K562 (cell line): Measurements from ENCODE around the gene RNF222. TPM values are rescaled to one million over a fixed set of nuclear protein-coding genes. Genes with fewer than 3 reads are reported as not detected.

ENCODE experiments used
- ATAC-seq: fragments of 200-7000 bp; cut with Tn5 transposase; 3 replicates; pipeline ENCODE4 v1.9.1; 2020; ENCODE audit warnings: moderate library complexity
- BruUV-seq: library from RNA; stranded (reverse); fragments of 400-500 nt; replicated peaks from 2 replicates; lab custom pipeline; 2021; lab: Mats Ljungman, UMichigan
- CTCF ChIA-PET: fragments of 300-600 bp; formaldehyde crosslinking; extraction: SDS; loops from one replicate; lab custom pipeline; 2021; ENCODE audit warnings: low intra/inter-chr PET ratio; lab: Yijun Ruan, JAX
- POLR2A ChIA-PET: fragments of 300-600, 350-650 bp; sonication (Branson Sonifier 250); formaldehyde crosslinking; extraction: SDS; loops from one replicate; lab custom pipeline; 2021; ENCODE audit warnings: antibody characterized with exemption, inconsistent platforms; lab: Yijun Ruan, JAX
- DNase-seq, 4 experiments: peaks; one replicate each; pipeline versions ENCODE4 v3.0.0 to v3.0.0-alpha.2; 2011 to 2018; ENCODE audit warnings: low spot score in 3 of 4, mixed read lengths in 3 of 4; ENCODE audit errors: extremely low read depth in 1 of 4
- FAIRE-seq: peaks from 2 replicates; lab custom pipeline; 2011; peaks lifted over from hg19 to GRCh38; lab: Jason Lieb, UNC
- H2AFZ ChIP-seq: 2 replicates; pipeline ENCODE4 v1.6.0; 2011; ENCODE audit warnings: low read depth, low read length, control low read depth, inconsistent platforms
- H3K27ac ChIP-seq: fragments of 200-600 bp; 3 replicates; pipeline ENCODE4 v1.8.0; 2011; ENCODE audit warnings: low read depth, mild to moderate bottlenecking, control low read depth, inconsistent platforms, low read length, moderate library complexity, mixed read lengths; ENCODE audit errors: extremely low read depth
- H3K27me3 ChIP-seq, 2 experiments: fragments of 300-600 bp in 1 of 2; 2 replicates in 1 of 2; 3 replicates in 1 of 2; pipeline versions ENCODE4 v1.6.0 to v1.8.0; 2011; ENCODE audit warnings: inconsistent platforms in 2 of 2, low read length in 2 of 2, mild to moderate bottlenecking in 1 of 2, mixed read lengths in 1 of 2, moderate library complexity in 1 of 2; ENCODE audit not compliant: control insufficient read depth in 2 of 2, insufficient read depth in 2 of 2
- H3K36me3 ChIP-seq: fragments of 300-600 bp; 3 replicates; pipeline ENCODE4 v1.8.0; 2011; ENCODE audit warnings: mild to moderate bottlenecking, low read length, inconsistent platforms; ENCODE audit not compliant: control insufficient read depth, insufficient read depth
- H3K4me1 ChIP-seq, 2 experiments: fragments of 200-600 bp in 1 of 2; replicated peaks in 1 of 2; 2 replicates in 1 of 2; 3 replicates in 1 of 2; pipeline versions ENCODE4 v1.5.1 to v1.8.0; 2011; ENCODE audit warnings: inconsistent platforms in 2 of 2, low read length in 2 of 2, mild to moderate bottlenecking in 1 of 2, mixed read lengths in 1 of 2, moderate library complexity in 1 of 2; ENCODE audit not compliant: control insufficient read depth in 2 of 2, insufficient read depth in 2 of 2
- H3K4me2 ChIP-seq: 2 replicates; pipeline ENCODE4 v1.6.1; 2011; ENCODE audit warnings: low read length, control low read depth, inconsistent platforms, mixed read lengths; ENCODE audit not compliant: insufficient read depth
- H3K4me3 ChIP-seq: fragments of 200-600 bp; sonication (generic), shearing (Covaris generic); 2 replicates; pipeline ENCODE4 v1.5.1; 2016; ENCODE audit warnings: control low read depth, inconsistent platforms
- H3K79me2 ChIP-seq: fragments of 200-600 bp; 3 replicates; pipeline ENCODE4 v1.8.0; 2011; ENCODE audit warnings: low read length, inconsistent platforms; ENCODE audit not compliant: control insufficient read depth, insufficient read depth
- H3K9ac ChIP-seq, 2 experiments: 2 replicates each; pipeline versions ENCODE4 v1.6.0 to v1.6.1; 2011; ENCODE audit warnings: low read depth in 2 of 2, low read length in 2 of 2, control low read depth in 1 of 2, inconsistent platforms in 1 of 2, mild to moderate bottlenecking in 1 of 2, mixed read lengths in 1 of 2; ENCODE audit not compliant: insufficient read depth in 1 of 2
- H3K9me1 ChIP-seq: one replicate; pipeline ENCODE4 v1.6.0; 2011; ENCODE audit warnings: inconsistent platforms, mild to moderate bottlenecking, low read length, moderate library complexity; ENCODE audit not compliant: control insufficient read depth, insufficient read depth
- H3K9me3 ChIP-seq: replicated peaks from 2 replicates; pipeline ENCODE4 v1.5.1; 2011; ENCODE audit warnings: low read depth, low read length, inconsistent platforms; ENCODE audit not compliant: control insufficient read depth, insufficient read depth
- H4K20me1 ChIP-seq: replicated peaks from 2 replicates; pipeline ENCODE4 v1.6.1; 2011; ENCODE audit warnings: low read length, inconsistent platforms, mixed read lengths; ENCODE audit not compliant: control insufficient read depth, insufficient read depth
- ATF2 ChIP-seq: sonication (generic); formaldehyde crosslinking; IDR thresholded peaks from 2 replicates; pipeline ENCODE4 v1.8.1; 2022; ENCODE audit warnings: missing genetic modification reagents
- CBFB ChIP-seq: sonication (generic); formaldehyde crosslinking; IDR thresholded peaks from 2 replicates; pipeline ENCODE4 v1.4.0; 2020; ENCODE audit warnings: mild to moderate bottlenecking, missing genetic modification reagents
- CREB5 ChIP-seq: fragments of 250-450 bp; sonication (Bioruptor Pico); IDR thresholded peaks from 2 replicates; pipeline ENCODE4 v1.5.0; 2020; ENCODE audit warnings: mild to moderate bottlenecking
- FOXK1 ChIP-seq: sonication (generic); formaldehyde crosslinking; IDR thresholded peaks from 2 replicates; pipeline ENCODE4 v1.8.0; 2022; ENCODE audit warnings: missing genetic modification reagents, mild to moderate bottlenecking, borderline replicate concordance
- NKRF ChIP-seq: fragments of 450-650 bp; IDR thresholded peaks from 2 replicates; pipeline ENCODE4 v1.6.1; 2016; ENCODE audit warnings: borderline replicate concordance
- NONO ChIP-seq, 2 experiments: fragments of 200-400 bp in 1 of 2; fragments of 450-650 bp in 1 of 2; formaldehyde crosslinking in 1 of 2; IDR thresholded peaks; 2 replicates each; pipeline ENCODE4 v1.6.1; 2017; ENCODE audit warnings: low read depth in 2 of 2, mild to moderate bottlenecking in 2 of 2, moderate library complexity in 2 of 2, low read length in 1 of 2
- TARDBP ChIP-seq: fragments of 450-650 bp; IDR thresholded peaks from 2 replicates; pipeline ENCODE4 v1.6.1; 2016
- ZBTB17 ChIP-seq: fragments of 450-650 bp; formaldehyde crosslinking; IDR thresholded peaks from 2 replicates; pipeline ENCODE4 v1.4.0; 2020; ENCODE audit warnings: mild to moderate bottlenecking
- ZFX ChIP-seq: sonication (generic); formaldehyde crosslinking; IDR thresholded peaks from 2 replicates; pipeline ENCODE4 v1.8.0; 2022; ENCODE audit warnings: mild to moderate bottlenecking, missing genetic modification reagents, moderate library complexity
- ZNF165 ChIP-seq: fragments of 250-450 bp; sonication (Bioruptor Pico); IDR thresholded peaks from 2 replicates; pipeline ENCODE4 v1.4.0; 2020; ENCODE audit warnings: borderline replicate concordance
- ZNF311 ChIP-seq: fragments of 250-450 bp; sonication (Bioruptor Pico); IDR thresholded peaks from 2 replicates; pipeline ENCODE4 v1.4.0; 2020; ENCODE audit warnings: mild to moderate bottlenecking, moderate library complexity
- WGBS: fragments of 100-300 bp; shearing (Covaris generic); methylation state at CpG from one replicate; pipeline ENCODE4 v1.1.6; 2016; ENCODE audit warnings: low coverage, mixed read lengths; ENCODE audit not compliant: insufficient coverage; ENCODE audit errors: missing lambda C conversion rate; 5-methylcytosine and 5-hydroxymethylcytosine counted together
- in situ Hi-C: fragments of 300-500 bp; cut with MboI; formaldehyde crosslinking; loops from 4 replicates; pipeline ENCODE4 v1.15.0; 2018; ENCODE audit warnings: inconsistent platforms, mixed read lengths
- intact Hi-C: fragments of 100-400 bp; cut with micrococcal nuclease; formaldehyde crosslinking; loops from 2 replicates; pipeline ENCODE4 v1.14.2; 2022
- polyA plus RNA-seq, 8 experiments: library from polyadenylated mRNA; depleted of rRNA in 4 of 8; stranded (reverse) in 5 of 8; unstranded in 3 of 8; fragments of >200 nt; fragmentation: Nextera tagmentation in 2 of 8; fragmentation: Illumina TruSeq in 1 of 8; extraction: Ambion mirVana in 2 of 8; extraction: Trizol in 1 of 8; gene quantifications; 2 replicates each; pipeline versions ENCODE4 v1.2.1 to v1.2.3, GENCODE V29; 2011 to 2014; ENCODE audit warnings: inconsistent platforms in 1 of 8, missing spikeins in 1 of 8
- total RNA-seq, 7 experiments: library from RNA; depleted of rRNA in 6 of 7; stranded (reverse); fragments of >200 nt in 6 of 7; fragmentation: Illumina TruSeq in 2 of 7; extraction: Trizol in 2 of 7; gene quantifications; 2 replicates each; pipeline versions ENCODE4 v1.2.1 to v1.2.3, GENCODE V29; 2011 to 2021; ENCODE audit warnings: low replicate concordance in 1 of 7
- TF ChIP-seq, protein P1 (sequence below): sonication (generic); formaldehyde crosslinking; IDR thresholded peaks from 2 replicates; pipeline ENCODE4 v1.8.0; 2022; ENCODE audit warnings: missing genetic modification reagents, mild to moderate bottlenecking, moderate library complexity, borderline replicate concordance

Gene RNF222
- total and polyA plus RNA-seq, 9 of the 15 experiments (the other 6 are each of a cell fraction or from before 2014, with no cell fraction given) = not detected

- TF ChIP-seq NKRF = no peak
- no peak for TF ChIP-seq TARDBP
These were observed 43.9 kb downstream of the RNF222 start (continued) for GRCh38 chr17:8353736-8354135.

DNA sequence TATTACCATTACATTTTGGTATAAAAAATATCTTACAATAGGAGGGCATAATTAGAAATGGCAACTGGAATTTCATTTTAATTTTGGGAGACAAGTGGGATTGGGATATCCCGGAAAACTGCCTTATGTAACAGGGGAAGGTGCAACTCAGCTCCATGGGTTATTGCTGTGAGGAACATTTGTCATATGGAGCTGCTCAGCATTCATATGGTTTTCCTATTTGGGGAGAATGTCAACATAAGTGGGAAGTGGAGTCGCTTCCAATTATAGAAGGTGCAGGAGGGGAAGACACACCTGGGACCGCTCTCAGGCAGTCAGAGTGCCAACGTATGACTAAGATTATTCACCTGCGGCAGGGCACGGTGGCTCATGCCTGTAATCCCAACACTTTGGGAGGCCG, 47.3 kb downstream of the RNF222 start:
- H3K27ac ChIP-seq = no peak overlapping the region
- H3K79me2 ChIP-seq = no peaks in the 10 kb centered on the region
- H3K9ac ChIP-seq = no peak overlapping the region
- H3K9me1 ChIP-seq = no peaks in the 10 kb centered on the region
- BruUV-seq = no TSS peak
- no peaks in the 10 kb centered on the region; a peak in 1 of 5 replicates for H3K27me3 ChIP-seq
- H3K4me2 ChIP-seq = no peak overlapping the region
- 20% methylated on average over 7 of the region's 7 CpGs for WGBS
- intact Hi-C loops (no loop called here), in situ Hi-C loops (no loop called here)
- peaks cover 4 to 10% of the 10 kb centered on the region in 2 experiments; a peak in 3 of 5 replicates for H3K4me1 ChIP-seq
- no peaks in the 10 kb centered on the region for H3K9me3 ChIP-seq
- DNase-seq (no peak), FAIRE-seq (no peak), ATAC-seq (no peak)
- H2AFZ ChIP-seq = no peak overlapping the region
- TF ChIP-seq ZNF165 (CRISPR knock-in tag) = no peak
- TF ChIP-seq, protein P1, sequence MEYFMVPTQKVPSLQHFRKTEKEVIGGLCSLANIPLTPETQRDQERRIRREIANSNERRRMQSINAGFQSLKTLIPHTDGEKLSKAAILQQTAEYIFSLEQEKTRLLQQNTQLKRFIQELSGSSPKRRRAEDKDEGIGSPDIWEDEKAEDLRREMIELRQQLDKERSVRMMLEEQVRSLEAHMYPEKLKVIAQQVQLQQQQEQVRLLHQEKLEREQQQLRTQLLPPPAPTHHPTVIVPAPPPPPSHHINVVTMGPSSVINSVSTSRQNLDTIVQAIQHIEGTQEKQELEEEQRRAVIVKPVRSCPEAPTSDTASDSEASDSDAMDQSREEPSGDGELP = no peak
- no peak for TF ChIP-seq CBFB (CRISPR knock-in tag)
- TF ChIP-seq ATF2 (CRISPR knock-in tag) = no peak
- no peak for TF ChIP-seq ZFX (CRISPR knock-in tag)
- no peak for TF ChIP-seq FOXK1 (CRISPR knock-in tag)
- TF ChIP-seq ZNF311 (CRISPR knock-in tag) = no peak
- TF ChIP-seq NONO (IDR thresholded peaks at IDR 0.05; ENCODE audit: low read depth in 2 of 2, low read length in 1 of 2) = no peak
- no peak for TF ChIP-seq CREB5 (CRISPR knock-in tag)
- no peak for TF ChIP-seq ZBTB17 (CRISPR knock-in tag)
- CTCF ChIA-PET = no interaction called here
- POLR2A ChIA-PET = interaction anchor here (0.9 kb wide), 1 partner anchor 12 kb away, joined by 3 read pairs; no protein-coding TSS in a partner anchor
- H3K4me3 ChIP-seq = no peak overlapping the region
- H4K20me1 ChIP-seq = no peaks in the 10 kb centered on the region
- no peaks in the 10 kb centered on the region for H3K36me3 ChIP-seq
